Mucosa of gallbladder (tissue), 1 donor: Measurements from ENCODE around the gene PCDH1. TPM values are rescaled to one million over a fixed set of nuclear protein-coding genes. Genes with fewer than 3 reads are reported as not detected.
A peak's percentile ranks its signal among the peaks of the same experiment; 100 is the strongest.
"Not testable (repeated sequence)": the region's sequence is repeated elsewhere in the genome, so short reads cannot be mapped to it uniquely, and the experiment has no call there.

Source experiments
- DNase-seq: peaks from one replicate; pipeline ENCODE4 v3.0.0-alpha.2; 2020; ENCODE audit warnings: low spot score
- total RNA-seq: library from RNA; stranded (reverse); gene quantifications from one replicate; pipeline ENCODE4 v1.2.1, GENCODE V29; 2021
- donor health status: DM: no; HTN: no; CAD: no.

Gene PCDH1
- total RNA-seq, 1 donor from 2014 or later = 90.6 TPM

DNA sequence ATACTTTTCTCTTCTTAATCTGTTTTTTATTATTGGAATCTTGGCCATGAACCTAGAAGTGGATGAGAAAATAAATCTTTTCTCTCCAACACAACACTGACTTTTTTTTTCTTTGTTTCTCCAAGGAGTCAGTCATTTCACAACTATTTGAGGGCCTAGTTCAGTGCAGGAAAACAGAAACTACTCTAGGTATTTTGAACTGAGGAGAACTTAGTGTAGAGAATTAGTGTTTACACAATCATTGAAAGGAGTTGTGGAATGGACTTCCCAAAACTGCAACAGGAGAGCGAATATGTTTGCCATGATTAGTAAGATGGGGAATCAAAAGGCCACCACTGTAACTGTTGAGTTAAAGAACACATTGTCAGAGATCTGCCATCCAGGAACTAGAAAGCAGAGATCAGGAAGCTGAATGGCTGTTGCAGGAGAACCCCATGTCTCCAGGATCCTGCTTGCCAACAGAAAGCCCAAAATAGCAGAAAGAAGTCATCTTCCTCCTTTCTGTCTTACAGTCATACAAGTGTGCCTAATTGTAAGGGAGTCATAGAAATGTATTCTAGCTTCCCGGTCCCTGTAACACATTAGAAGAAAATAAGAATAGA is 20.3 kb upstream of the PCDH1 start:
- no peak for DNase-seq

DNA sequence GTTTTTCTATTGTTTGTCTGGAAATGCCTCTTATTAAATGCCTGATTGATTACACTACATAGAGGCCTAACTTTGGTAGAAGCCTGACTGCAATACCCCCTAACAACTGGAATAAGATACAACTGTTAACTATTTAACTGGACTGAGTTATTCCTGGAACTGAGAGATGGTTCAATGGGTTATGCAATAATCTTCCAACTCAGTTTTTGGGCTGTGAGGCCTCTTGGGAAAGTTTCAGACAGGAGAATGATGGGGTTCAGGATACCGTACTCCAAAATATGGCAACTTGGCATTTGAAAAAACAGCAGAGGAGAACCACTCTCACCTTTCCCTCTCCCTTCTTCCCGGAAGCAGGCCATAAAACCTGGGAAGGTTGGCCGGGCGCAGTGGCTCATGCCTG is 19.2 kb upstream of the PCDH1 start:
- DNase-seq = no peak

DNA sequence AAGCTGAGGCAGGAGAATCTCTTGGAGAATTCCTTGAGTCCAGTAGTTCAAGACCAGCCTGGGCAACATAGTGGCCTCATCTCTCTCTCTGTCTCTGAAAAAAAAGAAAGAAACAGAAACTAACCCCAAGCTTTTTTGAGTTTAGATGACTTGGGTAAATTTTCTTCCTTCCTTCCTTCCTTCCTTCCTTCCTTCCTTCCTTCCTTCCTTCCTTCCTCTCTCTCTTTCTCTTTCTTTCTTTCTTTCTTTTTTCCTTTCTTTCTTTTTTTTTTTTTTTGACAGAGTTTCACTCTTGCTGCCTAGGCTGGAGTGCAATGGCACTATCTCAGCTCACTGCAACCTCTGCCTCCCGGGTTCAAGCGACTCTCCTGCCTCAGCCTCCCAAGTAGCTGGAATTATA is 12.2 kb upstream of the PCDH1 start:
- not testable (repeated sequence) for DNase-seq

DNA sequence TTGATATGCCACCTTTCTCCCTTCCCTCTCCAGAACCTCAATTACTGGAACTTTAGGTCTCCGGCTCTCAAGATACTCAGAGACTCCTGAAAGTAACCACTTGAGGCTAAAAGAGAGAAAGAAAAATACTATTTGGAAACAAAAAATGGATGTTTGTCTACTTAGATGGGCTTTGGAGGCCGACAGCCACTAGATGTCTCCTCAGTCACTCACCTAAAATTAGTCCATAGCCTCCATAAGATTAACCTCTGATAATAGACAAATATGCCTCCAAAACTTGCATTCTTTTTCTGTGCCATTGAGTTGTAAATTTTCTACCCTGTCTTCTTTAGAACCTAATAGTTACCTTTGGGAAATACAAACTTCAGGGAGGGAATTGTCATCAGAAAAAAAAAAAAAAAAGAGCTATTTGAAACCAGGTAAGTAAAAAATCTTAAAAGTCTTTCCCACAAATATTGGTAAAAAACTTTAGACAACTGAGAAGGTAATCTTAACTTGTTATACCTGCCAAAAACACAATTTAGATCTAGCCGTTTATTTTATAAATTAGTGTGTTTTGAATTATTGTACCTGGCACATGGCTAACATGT is 11.2 kb upstream of the PCDH1 start:
- no peak for DNase-seq

DNA sequence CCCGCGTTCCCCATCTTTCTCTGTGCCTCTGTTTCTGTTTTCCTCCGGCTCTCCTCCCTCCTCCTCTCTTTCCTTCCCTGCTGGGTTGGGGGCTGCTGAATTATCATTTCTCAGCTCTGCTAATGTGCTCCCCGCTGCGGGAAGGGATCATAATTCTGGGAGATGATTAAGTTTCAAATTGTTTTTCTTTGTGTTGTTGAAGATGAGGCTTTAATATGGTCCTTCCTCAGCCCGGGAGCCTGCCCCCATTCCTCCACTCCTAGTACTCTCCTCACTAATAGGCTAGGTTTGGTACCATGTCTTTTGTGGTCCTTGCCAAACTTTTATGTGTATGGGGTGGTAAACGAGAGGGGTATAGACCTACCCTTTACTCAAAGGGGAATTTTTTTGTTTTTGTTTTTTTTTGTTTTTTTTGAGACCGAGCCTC is 5.7 kb upstream of the PCDH1 start:
- DNase-seq = no peak

DNA sequence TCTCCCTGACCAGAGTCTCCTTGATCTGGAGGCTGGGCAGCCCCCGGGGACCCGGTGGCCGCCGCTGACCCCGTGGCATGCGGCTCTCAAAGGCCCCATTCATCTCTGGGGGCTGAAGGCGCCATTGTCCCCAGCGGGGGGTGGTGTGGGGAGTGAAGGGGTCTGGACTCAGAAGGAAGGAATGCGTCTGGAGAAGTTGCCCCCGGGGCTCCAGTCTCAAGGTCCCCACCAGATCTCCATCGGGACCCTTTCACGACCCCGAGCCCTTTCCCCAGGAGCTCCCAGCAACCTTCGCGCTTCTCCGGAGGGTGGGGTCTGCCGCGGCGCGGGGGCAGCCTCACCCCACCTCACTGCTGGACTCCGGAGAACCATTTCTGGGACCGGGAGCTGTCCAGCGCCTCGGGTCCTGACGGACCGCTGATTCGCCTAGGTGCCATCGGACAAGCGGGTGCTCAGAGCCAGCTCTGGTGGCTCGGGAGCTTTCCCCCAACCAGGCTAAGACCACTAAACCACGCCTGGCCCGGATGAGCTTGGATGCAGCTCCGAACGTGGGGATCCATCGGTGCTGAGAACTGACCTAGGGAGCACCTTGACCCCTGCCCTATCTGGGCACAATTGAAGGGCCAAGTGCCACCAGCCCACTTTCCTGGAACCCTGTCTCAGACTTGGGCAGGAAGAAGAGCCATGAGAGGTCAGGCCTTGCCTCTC is 5.1 kb upstream of the PCDH1 start:
- DNase-seq = peak; percentile 50

DNA sequence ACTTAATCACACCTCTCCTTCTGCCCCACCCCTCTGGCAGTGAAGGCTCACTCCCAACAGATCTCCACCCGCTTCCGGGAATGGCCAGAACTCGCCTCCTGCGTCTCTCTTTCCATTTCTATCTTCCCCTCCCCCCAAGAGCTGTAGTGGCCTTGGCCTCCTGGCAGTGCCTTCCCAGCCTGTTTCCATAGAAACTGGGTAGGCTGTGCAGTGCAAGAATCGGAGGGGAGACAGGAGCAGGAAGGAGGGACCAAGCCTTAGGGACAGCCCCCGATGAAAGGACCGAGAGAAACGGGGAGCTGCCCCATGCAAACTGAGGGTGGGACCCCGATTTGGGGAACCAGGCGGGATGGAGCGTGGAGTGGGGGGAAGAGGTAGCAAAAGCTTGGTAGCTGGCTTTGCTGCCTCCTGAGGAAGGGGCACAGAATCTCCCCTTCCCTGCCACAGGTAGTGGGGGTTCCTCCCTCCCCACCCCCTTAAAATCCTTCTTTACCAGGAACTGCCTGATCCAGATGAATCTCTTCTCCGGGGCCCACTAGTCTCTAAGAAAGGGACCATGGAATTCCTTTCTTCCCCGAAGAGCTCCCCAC is 4.5 kb upstream of the PCDH1 start:
- no peak for DNase-seq

DNA sequence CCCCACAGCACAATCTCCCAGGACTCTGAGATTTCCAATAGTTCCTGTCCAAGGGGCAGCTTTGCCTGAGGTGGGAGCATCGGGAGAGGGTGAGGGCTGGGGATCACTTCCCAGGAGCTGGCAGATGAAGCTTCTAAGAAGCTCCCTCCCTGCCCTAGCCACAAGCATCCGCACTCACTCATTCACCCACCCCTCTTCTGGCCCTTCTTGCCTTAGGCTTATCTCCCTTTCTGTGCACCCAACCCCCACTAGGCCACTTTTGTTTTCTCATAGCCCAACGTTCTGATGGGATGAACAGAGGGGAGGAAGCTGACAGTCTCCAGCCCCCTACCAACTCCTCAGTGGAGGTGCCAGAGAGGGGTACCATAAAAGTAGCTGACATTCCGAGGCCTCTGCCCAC is 3.7 kb upstream of the PCDH1 start:
- DNase-seq = no peak

DNA sequence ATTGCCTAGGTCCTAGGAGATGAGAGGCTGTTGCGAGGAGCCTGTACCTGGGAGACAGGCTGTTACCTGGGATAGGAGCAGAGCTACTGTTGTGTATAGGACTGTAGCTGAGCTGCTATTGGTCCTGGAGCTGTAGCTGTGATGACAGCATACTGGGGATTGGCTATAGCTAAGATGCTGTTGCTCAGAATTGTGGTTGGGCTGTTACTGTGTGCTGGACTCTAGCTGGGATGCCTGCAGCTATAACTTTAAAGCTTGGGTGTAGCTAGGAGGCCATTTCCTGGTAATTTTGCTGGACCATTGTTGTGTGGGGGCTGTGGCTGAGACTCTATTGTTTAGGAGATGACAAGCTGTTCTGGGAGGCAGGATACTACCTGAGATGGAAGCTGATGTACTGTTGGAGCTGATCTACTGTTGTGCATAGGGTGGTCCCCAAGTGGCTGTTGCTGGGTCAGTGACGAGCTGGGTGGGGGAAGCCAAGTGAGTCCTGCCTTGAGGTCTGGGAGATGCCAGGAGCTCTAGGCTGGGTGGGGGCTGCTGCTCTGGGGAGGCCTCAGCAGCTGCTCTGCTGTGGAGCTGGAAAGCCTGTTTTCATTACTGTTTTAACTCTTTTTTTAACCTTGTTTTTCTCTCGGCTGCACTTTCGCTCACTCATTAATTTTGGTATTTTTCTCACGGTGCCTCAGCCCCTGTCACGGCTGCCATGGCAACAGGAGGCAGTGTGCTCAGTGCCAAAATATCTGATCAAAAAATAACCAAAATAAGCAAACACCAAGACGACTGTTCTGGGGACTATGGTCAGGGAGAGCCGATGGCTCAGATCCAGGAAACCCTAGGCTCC is 3.0 kb upstream of the PCDH1 start:
- DNase-seq = no peak

DNA sequence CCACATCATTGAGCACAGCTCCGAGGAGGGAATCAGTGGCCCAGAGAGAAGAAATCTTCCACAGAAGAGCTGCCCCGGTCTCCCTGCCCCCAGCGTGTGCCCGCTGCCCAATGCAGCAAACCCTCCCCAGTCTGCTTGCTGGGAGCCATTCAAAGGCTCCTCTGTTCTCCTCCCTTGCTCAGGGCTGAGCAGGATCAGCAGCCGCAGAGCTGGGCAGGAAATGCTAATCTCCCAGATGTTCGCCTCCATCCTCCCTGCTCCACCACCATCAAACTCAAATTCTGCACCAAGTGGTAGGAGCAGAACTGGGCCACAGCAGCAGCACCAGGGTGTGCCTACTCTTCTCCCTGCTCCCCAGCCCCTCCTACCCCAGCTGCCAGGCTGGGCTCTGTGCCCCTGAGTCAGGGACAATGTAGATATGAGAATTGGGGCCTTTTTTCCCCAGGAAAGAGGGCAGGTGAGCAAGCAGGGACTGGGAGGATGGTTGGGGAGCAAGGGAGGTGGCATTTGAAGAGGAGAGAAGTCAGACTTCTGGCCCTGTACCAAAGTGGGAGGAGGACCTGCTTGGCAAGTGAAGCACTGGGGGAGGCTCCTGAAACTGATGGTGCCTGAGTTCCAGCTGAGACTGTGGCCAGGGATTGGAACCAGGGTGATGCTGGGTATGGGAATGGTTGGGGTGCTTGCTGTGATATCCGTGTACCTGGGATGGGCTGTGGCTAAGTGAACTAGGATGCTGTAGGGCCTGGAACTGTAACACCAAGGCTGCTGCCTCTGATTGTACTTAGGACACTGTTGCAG is 1.9 kb upstream of the PCDH1 start:
- DNase-seq = no peak

DNA sequence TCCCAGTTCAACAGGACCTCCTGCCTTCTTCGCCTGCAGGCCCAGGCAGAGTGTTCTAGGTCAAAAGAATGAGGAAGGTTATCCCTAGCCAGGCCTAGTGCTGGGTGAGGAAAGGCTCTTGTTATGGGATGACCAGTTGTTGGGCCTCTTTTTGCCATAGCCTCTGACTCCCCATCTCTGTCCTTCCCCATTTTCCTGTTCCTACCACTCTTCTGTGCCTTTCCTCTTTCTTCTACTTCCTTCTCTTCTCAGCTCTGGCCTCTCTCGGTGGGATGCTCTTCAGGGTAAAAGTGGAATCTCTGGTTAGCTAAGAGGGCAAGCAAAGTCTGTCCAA is 1.2 kb upstream of the PCDH1 start:
- DNase-seq = no peak

DNA sequence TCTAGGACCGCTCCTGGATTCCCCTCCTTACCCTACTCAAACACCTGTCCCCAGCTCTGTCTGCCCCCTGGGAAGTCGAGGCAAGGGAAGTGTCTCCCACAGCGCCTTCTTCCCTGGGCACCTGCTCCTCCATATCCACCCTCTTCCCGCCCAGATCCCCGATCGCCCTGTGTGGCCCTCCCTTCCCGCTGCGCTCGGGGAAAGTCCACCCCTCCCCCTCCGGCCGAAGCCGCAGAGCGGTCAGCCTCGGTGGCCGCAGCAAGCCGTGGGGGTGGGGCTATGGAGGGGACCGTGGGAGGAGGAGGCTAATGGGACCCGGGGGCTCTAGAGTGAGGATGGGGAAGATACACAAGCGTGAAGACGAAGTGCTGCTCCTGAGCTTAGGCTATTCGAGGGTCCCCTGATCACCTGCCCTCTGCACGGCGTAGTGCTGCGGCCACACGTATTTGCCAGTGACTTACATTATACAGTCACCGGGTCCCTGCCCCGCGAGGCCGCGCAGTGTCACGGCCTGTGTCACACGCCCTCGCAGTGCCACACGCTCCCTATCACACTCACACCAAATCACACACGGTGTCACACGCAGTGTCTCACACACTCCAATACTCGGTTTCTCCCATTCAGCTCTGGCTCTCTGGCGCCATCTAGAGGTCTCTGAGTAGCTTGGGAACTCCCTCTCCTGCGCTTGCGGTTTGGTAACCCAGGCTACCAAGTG is 658 bp upstream of the PCDH1 start:
- DNase-seq = peak; percentile 95

DNA sequence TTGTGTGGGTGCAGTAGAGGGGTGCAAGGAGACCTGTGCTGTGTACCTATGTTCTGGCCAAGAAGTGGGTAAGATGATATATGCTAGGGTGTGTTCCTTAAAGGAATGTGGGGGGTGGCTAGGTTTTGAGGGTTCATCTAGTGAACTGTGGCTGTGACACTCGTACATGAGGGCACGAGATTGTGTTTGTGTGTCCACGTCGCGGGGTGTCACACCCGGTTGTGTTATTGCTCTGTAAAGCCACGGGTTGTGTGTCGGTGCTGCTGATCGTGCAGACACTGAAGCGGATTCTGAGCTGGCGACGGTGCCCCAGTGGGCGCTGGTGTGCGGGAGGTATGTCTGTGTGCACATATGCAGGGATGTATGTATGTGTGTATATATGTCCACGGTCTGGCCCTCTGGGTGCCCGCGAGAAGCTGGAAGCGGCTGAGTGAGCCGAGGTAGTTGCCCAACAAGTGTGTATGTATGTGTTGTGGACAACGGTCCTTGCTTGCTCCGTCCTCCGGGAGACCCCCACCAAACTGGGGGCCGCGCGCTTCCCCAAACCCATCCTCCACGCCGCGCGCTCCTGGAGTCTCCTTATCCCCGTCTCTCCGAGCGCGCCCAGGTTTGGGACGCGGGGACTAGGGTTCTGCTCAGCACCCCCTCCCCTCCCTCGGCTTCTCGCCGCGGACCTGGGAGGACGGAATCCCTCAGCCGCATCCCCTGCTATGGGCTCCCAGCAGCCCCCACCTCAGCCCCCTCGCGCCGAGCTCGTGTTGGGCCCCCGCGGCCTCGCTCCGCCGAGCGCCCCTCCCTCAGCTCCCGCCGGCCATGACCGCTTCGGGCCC is 639 bp downstream of the PCDH1 start:
- DNase-seq = no peak

DNA sequence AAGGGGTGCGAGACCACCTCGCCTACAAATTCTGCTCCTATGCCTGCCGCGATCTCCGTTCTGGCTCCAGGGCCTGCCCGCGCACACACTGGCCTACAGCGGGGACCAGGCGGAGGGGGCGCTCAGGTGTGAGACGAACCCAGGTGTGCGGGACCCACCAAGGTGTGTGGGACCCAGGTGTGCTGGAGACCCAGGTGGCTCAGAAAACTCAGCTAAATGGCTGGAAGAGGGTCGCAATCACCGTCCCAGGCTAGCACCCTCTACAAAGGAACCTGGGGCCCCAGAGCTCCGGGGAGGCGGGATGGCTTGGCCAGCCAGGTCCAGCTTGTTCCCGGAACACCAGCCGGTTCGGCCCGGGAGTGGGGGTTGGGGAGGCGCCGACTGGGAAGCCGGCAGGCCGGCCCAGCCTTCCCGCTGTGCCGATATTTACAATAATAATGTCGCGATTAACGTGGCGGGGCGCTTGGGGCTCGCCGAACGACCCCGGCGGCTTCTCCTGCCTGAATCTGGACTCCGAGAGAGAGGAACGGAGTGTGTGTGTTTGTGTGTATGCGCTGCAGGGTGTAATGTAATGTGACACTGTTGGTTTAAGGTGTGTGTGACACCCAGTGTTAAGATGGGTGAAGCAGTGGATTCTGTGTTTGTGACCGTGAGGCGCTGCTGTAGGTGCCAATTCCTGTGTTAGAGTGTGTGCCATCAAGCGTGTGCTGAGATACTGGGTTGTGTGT is 1.4 kb downstream of the PCDH1 start:
- DNase-seq = peak; percentile 42

DNA sequence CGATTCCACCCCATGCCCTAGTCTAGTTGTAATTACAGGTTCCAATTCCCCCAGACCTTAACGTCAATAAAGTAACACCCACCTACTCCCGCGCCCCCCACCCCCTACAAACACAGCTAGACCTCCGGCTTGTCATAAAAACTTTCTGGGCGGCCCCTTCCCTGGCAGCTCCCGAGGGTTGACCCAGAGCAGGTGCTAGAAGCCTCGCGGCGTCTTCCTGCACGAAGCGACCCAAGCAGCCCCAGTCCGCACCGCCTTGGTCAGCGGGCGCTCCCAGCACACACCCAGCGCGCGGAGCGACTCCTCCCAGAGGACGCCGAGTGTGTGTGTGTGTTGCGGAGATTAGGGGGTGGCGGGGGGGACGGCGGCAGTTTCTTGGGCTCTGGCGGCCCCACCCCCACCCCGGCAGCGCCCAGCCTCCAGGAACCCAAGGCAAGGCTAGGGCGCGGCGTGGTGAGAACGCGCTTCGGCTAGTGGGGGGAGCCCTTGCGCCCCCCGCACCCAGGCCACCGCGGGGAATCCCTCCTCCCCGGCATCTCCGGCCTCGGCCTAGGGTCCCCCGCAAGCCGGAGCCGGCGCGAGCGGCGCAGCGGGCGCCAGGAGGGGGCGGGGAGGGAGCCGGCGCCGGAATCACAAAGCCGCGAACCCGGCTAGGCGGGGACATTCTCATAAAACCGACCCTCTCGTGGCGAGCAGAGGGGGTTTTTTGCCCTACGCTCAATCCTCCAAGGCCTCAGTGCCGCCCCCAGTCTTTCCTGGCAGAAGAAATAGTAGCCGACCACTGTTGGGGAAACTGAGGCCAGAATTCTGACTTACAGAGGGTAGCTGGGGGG is 2.2 kb downstream of the PCDH1 start:
- peak; percentile 48 for DNase-seq

DNA sequence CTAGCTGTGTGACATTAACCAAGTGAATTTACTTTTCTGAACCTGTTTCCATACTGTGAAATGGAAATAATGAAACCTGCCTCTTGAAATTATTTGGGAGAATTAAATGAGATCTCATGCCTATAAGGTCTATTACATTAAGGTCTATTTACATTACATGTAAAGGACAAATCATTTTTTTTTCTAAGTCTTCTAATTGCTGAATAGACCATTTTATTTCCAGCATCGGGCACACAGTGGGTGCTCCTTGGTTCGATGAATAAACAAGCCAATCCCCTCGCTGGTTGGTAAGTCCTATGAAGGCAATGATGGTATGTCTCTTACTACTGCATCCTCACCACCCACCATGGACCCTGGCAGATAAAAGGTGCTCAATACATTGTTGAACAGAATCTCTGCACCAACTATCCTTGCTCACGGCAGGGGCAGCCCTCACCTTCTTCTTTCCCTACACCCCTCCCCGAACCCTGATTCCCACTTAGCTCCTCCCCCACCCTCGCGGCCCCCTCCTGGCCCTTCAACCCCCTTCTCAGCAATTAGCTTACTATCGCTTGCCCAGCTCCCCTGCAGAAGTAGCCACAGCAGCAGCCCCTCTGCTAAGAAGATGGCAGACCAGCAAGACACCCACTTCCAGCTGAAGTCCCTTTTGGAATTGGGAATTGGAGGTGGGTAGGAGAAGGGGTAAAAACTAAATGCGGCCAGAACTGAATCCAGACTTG is 3.0 kb downstream of the PCDH1 start:
- DNase-seq = no peak

DNA sequence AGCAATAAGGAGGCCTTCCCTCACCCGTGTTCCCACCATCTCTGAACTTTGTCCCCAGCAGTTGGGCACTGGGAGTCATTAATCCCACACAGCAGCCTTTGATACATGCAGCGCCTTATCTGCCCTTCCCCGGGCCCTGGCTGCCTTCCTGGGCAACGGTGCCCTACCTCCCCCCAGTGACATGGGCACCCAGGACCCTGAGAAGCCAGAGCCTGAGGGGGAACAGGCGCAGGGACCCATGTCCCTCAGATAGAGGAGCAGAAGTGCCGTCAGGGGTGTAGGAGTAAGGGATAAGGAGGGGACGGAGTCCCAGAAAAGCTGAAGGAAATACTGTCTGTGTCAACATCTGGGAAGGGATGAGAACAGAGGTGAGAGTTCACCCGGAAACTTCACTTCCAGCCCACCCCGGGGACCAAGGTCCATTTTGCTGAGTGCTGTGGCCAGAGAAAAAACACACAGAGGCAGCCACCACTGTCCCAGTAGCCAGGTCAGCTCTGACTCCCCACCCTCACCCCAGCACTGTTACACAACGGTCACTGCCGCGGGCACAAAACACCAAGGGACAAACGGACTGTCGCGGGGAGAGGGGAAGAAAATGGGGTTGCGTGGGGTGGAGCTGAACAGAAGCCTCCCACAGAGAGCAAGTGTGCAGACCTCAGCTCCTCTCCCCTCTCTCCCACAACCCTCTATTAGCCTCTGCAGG is 3.8 kb downstream of the PCDH1 start:
- DNase-seq = peak; percentile 61
